Caki2 (cell line): Measurements from ENCODE around the gene COL4A5. TPM values are rescaled to one million over a fixed set of nuclear protein-coding genes. Genes with fewer than 3 reads are reported as not detected.
A peak's percentile ranks its signal among the peaks of the same experiment; 100 is the strongest.

Source experiments
- DNase-seq: peaks from one replicate; pipeline ENCODE4 v3.0.0-alpha.2; 2015; ENCODE audit warnings: low read depth
- in situ Hi-C: cut with HindIII; loops from 2 replicates; pipeline ENCODE4 v1.10.0; 2016; ENCODE audit warnings: low sequenced_read_pairs, low pct_unique_long_range_greater_than_20kb, mixed read lengths
- total RNA-seq: library from RNA; depleted of rRNA; stranded (reverse); fragments of >200 nt; shearing (Covaris generic); gene quantifications from 2 replicates; pipeline ENCODE4 v1.2.3, GENCODE V29; 2014; ENCODE audit warnings: low replicate concordance; rRNA removed

Gene COL4A5
- total RNA-seq, 1 experiment from 2014 or later, result 1.0 TPM

DNA sequence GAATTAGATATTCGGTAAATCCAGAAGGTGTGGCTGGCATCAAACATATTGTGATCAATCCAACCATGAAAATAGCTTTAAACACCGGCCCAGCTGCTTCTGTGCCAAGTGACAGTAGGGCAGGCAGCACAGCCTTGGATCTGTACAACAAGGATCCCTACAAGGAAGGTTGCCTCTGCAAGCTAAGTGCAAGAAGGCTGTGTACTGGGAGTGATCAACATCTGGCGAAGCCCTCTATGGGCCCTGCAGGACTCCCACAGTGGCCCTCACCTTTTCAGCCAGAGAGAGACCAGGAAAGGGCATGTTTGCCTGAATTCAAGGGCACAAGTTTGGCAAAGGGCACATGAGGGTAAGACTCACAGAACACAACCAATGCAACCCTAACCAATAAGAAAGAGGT lies 287.1 kb downstream of the COL4A5 start:
- DNase-seq, result no peak
- in situ Hi-C loops, result no loop called here

DNA sequence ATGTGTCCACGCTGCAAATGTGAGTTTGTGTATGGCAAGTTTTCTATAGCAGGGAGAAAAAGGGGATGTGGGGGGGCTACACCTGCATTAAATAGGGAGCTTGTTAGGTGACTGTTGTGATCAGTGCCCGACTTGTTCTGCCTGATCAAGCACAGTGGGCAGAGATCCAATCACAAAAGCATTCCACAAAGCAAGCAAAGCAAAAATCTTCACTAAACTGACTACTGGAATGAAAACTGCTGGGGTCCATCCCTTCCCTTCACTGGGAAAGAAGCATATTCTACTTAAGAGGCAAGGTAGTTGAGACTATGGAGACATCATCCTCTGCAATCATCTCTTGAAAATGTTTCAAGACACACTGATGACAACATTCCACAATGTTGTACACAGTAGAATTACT lies 291.5 kb downstream of the COL4A5 start:
- in situ Hi-C loops, result no loop called here
- DNase-seq, result no peak

DNA sequence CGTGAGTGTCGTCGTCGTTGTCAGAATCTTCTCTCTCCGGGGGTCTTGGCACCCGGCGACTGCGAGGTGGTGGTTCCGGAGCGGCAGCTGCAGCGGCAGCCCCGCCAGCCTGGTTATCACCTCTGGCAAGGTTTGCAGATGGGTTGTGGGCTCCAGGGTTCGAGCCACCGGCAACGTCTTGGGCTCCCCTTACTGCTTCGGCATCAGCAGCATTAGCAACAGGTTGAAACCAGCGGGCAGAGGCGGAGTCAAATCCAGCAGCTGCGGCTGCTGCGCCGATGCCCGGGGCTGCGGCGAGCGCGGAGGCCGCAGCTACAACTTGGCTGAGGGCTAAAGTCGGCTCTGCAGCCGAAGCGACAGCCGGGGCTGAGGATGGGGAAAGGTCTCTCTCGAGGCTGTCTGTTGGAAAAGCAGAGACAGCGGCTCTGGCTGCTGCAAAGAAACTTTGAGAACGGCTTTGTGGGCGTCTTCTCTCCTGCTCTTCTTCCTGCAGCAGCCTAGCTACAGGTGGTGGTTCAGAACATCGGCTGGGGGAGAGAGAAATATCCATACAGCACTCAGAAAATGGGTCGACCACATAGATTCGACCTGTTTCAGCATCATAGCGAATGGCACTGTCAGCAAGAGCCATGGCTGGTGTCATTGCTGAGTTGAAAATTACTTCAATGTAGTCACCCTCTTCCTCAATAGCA lies 293.1 kb downstream of the COL4A5 start:
- no peak for DNase-seq
- in situ Hi-C loops, result no loop called here

- no peak for DNase-seq
- in situ Hi-C loops, result no loop called here
These were observed 294.8 kb downstream of the COL4A5 start for GRCh38 chrX:108734426-108734825.

DNA sequence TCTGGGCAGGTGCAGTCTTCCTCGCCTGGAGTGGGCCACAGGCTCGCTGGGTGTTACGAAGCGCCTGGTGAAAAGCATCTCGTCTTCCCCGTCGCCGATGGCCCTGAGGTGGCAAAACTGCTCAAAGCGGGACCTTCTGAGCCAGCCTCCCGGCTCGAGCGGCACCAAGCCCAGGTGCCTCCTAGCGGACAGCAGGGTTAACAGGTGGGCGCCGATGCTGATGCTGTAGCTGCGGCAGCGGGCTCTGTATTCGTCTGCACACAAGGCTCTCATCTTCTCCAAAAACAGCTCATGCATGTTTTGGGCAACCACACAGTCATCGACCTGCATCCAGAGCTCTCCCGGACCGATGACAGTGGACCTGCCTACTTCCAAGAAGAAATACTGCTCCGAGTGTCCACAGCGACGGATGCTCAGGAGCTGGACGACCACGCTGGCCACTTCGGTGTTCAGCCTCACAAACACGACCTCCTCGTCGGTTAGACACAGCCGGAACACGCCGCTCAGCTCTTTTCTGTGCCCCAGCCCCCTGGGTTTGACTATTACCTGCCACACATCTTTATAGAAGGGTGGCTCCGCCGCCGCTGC lies 295.5 kb downstream of the COL4A5 start:
- DNase-seq, result no peak
- in situ Hi-C loops, result no loop called here

GRCh38 chrX:108735679-108736508 lies 296.3 kb downstream of the COL4A5 start:
- no peak for DNase-seq
- in situ Hi-C loops, result no loop called here

GRCh38 chrX:108736509-108737479 lies 297.2 kb downstream of the COL4A5 start, which contains the start of gene IRS4:
TSS of gene IRS4 (minus strand) at chrX:108736563.
- in situ Hi-C loops, result no loop called here
- DNase-seq, result peak; percentile 72

- in situ Hi-C loops, result no loop called here
- no peak for DNase-seq
These were observed 298.1 kb downstream of the COL4A5 start for GRCh38 chrX:108737754-108738153.

DNA sequence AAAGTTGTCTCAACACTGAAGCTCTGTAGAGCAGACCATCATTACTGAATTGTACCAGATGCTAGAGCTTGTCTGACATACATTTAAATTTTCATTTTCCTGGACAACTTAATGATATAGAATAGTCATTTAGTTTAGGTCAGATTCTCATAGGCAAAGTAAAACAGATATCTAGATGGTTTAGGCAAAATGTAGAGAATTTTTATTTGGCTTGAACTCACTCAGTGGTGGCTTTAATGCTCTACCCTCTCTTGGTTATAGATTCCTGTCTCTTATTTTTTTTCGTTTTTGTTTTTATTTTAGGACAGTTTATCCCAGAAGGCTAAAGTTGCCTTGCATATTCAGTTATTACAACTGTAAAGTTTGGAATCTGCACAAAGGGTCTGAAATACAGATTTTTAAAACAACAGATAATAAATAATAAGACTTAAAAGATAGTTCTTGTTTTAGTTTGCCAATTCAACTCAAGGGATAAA lies 300.7 kb downstream of the COL4A5 start:
- no peak for DNase-seq

More for the DNA sequence above, 300.7 kb downstream of the COL4A5 start:
- in situ Hi-C loops, result no loop called here

Other genes starting within 250 kb of the COL4A5 start
- gene COL4A6, start 1.4 kb upstream of the COL4A5 start, total RNA-seq, result not detected in 2 replicates